IgD-negative memory B cell (primary cell): ENCODE results near the gene B4GALNT1. TPM values are rescaled to one million over a fixed set of nuclear protein-coding genes. Genes with fewer than 3 reads are reported as not detected.
"Not testable (repeated sequence)": the region's sequence is repeated elsewhere in the genome, so short reads cannot be mapped to it uniquely, and the experiment has no call there.

Experiments used
- H3K27ac Mint-ChIP-seq, 3 donors: one replicate each; pipeline ENCODE4 v1.8.0; 2020 to 2022; ENCODE audit warnings: mild to moderate bottlenecking in 3 of 3, mixed read lengths in 3 of 3, moderate library complexity in 1 of 3
- H3K27me3 Mint-ChIP-seq: one replicate; pipeline ENCODE4 v1.8.0; 2021; ENCODE audit warnings: mixed read lengths
- H3K36me3 Mint-ChIP-seq: one replicate; pipeline ENCODE4 v1.8.0; 2020; ENCODE audit warnings: mild to moderate bottlenecking, mixed read lengths
- H3K4me1 Mint-ChIP-seq, 3 donors: one replicate each; pipeline ENCODE4 v1.8.0; 2020 to 2022; ENCODE audit warnings: mixed read lengths in 3 of 3, mild to moderate bottlenecking in 1 of 3
- H3K4me3 Mint-ChIP-seq, 4 donors: one replicate each; pipeline ENCODE4 v1.8.0; 2020 to 2022; ENCODE audit warnings: mild to moderate bottlenecking in 4 of 4, mixed read lengths in 4 of 4, moderate library complexity in 3 of 4
- H3K9me3 Mint-ChIP-seq, 3 donors: one replicate each; pipeline ENCODE4 v1.8.0; 2020 to 2021; ENCODE audit warnings: mixed read lengths in 3 of 3, mild to moderate bottlenecking in 1 of 3
- polyA plus RNA-seq: library from polyadenylated mRNA; unstranded; fragments of 300-500 nt; fragmentation: Illumina TruSeq; gene quantifications from one replicate; pipeline ENCODE4 v1.2.3, GENCODE V29; 2021

Gene B4GALNT1
- not detected for polyA plus RNA-seq

- Mint-ChIP-seq H3K27ac (peak within 1 kb of the TSS in 1 of 3 donors; percentile 22), H3K36me3 (peaks cover 1% of the 10 kb centered on the region), H3K4me1 (peaks cover 4 to 11% (median 7%) of the 10 kb centered on the region in 3 donors), H3K27me3 (peaks cover 40% of the 10 kb centered on the region), H3K9me3 (no peaks in the 10 kb centered on the region), H3K4me3 (peak within 1 kb of the TSS; percentile 60 to 93 (median 77))
Measured at GRCh38 chr12:57632958-57633840, at the start of gene B4GALNT1. TSS of gene B4GALNT1 (minus strand) at chr12:57633201. CDS start at chr12:57632132, 1,069 bp downstream.

DNA sequence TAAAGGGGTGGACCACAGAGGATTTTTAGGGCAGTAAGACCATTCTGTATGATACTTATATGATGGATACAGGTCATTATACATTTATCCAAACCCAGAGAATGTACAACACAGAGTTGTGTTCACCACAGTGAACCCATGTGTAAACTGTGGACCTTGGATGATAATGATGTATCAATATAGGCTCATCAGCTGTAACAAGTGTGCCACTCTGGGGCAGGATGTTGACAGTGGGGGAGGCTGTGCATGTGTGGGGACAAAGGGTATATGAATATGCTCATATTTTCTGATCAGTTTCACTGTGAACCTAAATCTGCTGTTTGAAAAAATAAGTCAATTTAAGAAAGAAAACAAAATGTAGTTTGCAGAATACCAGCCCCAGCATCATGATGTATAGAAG lies 46.7 kb upstream of the B4GALNT1 start:
- Mint-ChIP-seq H3K4me1 (no peaks in the 10 kb centered on the region), H3K36me3 (no peaks in the 10 kb centered on the region), H3K27ac (no peak overlapping the region), H3K4me3 (no peak overlapping the region), H3K27me3 (peaks cover 13% of the 10 kb centered on the region), H3K9me3 (peaks cover 1 to 5% (median 5%) of the 10 kb centered on the region in 3 donors)

- not testable (repeated sequence) for H3K27ac Mint-ChIP-seq, H3K9me3 Mint-ChIP-seq, H3K27me3 Mint-ChIP-seq, H3K4me3 Mint-ChIP-seq, H3K36me3 Mint-ChIP-seq, H3K4me1 Mint-ChIP-seq
Measured at GRCh38 chr12:57677947-57678346, 44.9 kb upstream of the B4GALNT1 start.

DNA sequence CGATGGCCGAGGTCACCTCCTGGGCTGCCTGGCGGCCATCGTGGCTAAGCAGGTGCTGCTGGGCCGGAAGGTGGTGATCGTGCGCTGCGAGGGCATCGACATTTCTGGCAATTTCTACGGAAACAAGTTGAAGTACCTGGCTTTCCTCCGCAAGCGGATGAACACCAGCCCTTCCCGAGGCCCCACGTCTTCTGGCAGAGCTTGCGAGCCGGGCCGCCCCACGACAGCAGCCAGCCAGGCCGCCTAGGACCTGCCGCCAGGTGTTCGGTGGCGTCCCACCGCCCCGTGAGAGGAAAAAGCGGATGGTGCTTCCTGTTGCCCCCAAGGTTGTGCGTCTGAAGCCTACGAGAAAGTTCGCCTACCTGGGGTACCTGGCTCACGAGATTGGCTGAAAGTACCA lies 41.7 kb upstream of the B4GALNT1 start:
- Mint-ChIP-seq H3K27me3 (peaks cover 8% of the 10 kb centered on the region), H3K4me3 (no peak overlapping the region), H3K9me3 (no peaks in the 10 kb centered on the region), H3K27ac (no peak overlapping the region), H3K36me3 (peaks cover 4% of the 10 kb centered on the region), H3K4me1 (no peaks in the 10 kb centered on the region)

- H3K4me1 Mint-ChIP-seq = no peaks in the 10 kb centered on the region
- H3K9me3 Mint-ChIP-seq = no peaks in the 10 kb centered on the region
- H3K36me3 Mint-ChIP-seq = peaks cover 4% of the 10 kb centered on the region
- no peak overlapping the region for H3K4me3 Mint-ChIP-seq
- H3K27ac Mint-ChIP-seq = no peak overlapping the region
- H3K27me3 Mint-ChIP-seq = peaks cover 8% of the 10 kb centered on the region
Measured at GRCh38 chr12:57672801-57673200, 39.8 kb upstream of the B4GALNT1 start.

- not testable (repeated sequence) for H3K36me3 Mint-ChIP-seq, H3K27me3 Mint-ChIP-seq, H3K4me1 Mint-ChIP-seq, H3K27ac Mint-ChIP-seq, H3K9me3 Mint-ChIP-seq, H3K4me3 Mint-ChIP-seq
Measured at GRCh38 chr12:57671811-57672210, 38.8 kb upstream of the B4GALNT1 start.

DNA sequence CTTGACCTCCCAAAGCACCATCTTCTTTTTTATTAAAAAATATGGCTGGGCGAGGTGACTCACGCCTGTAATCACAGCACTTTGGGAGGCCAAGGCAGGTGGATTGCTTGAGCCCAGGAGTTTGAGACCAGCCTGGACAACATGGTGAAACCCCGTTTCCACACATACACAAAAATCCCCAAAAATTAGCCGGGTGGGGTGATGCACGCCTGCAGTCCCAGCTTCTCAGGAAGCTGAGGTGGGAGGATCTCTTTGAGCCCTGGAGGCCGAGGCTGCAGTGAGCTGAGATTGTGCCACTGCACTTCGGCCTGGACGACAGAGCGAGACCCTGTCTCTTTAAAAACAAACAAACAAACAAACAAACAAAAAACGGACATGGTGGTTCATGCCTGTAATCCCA lies 36.7 kb upstream of the B4GALNT1 start:
- not testable (repeated sequence) for H3K9me3 Mint-ChIP-seq, H3K4me1 Mint-ChIP-seq, H3K27ac Mint-ChIP-seq, H3K27me3 Mint-ChIP-seq, H3K4me3 Mint-ChIP-seq, H3K36me3 Mint-ChIP-seq

DNA sequence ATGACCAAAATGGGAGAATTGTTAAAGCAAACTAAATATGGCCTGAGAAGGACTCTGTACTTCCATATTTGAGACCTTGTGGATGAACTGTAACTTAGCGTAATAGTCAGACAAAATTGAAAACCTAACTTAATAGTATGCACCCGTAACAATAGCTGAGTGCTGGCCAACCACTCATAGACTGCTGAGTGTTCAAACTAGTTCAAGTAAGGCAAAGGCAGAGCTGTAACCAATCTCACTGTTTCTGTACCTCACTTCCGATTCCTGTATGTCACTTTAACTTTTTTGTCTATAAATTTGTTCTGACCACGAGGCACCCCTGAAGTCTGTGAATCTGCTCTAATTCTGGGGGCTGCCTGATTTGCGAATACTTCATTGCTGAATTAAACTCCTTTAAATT lies 33.9 kb upstream of the B4GALNT1 start:
- Mint-ChIP-seq H3K36me3 (peaks cover 3% of the 10 kb centered on the region), H3K27me3 (peaks cover 4% of the 10 kb centered on the region), H3K4me1 (no peaks in the 10 kb centered on the region), H3K9me3 (no peaks in the 10 kb centered on the region), H3K4me3 (no peak overlapping the region), H3K27ac (no peak overlapping the region)

GRCh38 chr12:57665066-57665820 lies 32.2 kb upstream of the B4GALNT1 start:
- not testable (repeated sequence) for H3K36me3 Mint-ChIP-seq, H3K4me3 Mint-ChIP-seq, H3K4me1 Mint-ChIP-seq, H3K27me3 Mint-ChIP-seq, H3K27ac Mint-ChIP-seq, H3K9me3 Mint-ChIP-seq

DNA sequence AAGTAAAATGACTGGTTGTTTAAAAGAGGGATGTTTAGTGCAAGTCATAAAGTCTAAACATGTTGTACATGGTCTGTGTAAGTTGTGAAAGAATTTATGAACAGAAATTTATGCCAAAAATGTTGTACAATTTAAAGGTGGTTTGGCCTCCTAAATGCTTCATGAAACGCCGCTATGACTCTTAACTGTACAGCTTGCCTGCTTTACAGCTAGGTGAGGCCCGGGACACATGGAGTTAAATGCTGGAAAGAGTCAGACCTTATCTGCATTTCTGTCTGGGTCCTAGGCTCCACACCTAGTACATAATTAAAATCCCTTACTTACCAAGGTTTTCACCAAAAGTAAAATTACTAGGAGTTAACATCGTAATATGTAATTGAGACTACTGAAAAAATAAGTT lies 28.4 kb upstream of the B4GALNT1 start:
- Mint-ChIP-seq H3K27me3 (peaks cover 7% of the 10 kb centered on the region), H3K27ac (no peak overlapping the region), H3K4me3 (no peak overlapping the region), H3K4me1 (no peaks in the 10 kb centered on the region), H3K36me3 (peaks cover 1% of the 10 kb centered on the region), H3K9me3 (peaks cover 0 to 4% (median 0%) of the 10 kb centered on the region in 3 donors)

DNA sequence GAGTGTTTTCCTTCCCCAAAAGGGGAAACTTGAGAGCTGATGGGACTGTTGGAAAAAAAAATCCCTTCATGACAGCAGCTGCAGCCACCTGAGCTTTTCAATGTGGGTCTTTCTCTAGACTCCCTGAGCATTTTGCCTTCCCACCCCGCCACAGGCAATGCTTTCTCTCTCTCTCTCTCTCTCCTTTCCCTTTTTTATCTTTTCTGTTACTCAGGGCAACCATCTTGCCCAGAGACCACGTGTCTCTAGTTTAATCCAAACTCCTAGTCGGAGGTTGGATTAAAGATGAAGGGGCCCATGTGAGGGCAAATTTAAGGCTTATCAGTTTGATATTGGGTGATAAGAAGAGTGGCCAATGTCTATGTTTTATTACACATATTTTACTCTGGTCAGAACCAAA lies 25.9 kb upstream of the B4GALNT1 start:
- Mint-ChIP-seq H3K4me1 (no peaks in the 10 kb centered on the region), H3K27ac (no peak overlapping the region), H3K36me3 (no peaks in the 10 kb centered on the region), H3K27me3 (peaks cover 7% of the 10 kb centered on the region), H3K4me3 (no peak overlapping the region), H3K9me3 (peaks cover 0 to 8% (median 7%) of the 10 kb centered on the region in 3 donors)

DNA sequence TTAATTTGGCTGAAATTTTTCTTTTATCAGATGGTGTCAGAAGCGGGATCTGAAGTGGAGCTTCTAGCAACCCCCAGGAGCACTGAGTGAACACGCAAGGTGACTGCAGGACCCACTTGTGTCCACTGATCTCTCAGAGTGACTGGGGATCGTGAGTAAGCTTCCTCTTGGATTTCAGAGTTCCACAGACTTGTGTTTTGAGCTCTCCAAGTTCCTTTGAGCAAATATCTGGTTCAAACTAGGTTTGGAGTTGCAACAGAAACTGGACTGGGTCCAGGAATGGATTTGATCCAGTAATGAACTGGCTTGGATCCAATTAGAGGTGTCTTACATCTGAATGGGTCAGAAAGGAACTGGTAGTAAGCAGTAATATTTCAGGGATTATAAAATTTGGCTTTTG lies 24.7 kb upstream of the B4GALNT1 start:
- no peaks in the 10 kb centered on the region for H3K4me1 Mint-ChIP-seq

DNA sequence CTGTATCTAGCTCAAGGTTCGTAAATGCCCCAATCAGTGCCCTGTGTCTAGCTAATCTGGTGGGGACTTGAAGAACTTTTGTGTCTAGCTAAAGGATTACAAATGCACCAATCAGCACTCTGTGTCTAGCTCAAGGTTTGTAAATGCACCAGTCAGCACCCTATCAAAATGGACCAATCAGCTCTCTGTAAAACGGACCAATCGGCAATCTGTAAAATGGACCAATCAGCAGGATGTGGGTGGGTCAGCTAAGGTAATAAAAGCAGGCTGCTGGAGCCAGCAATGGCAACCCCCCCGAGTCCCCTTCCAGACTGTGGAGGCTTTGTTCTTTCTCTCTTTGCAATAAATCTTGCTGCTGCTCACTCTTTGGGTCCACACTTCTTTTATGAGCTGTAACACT lies 23.4 kb upstream of the B4GALNT1 start:
- not testable (repeated sequence) for H3K4me1 Mint-ChIP-seq, H3K9me3 Mint-ChIP-seq, H3K4me3 Mint-ChIP-seq, H3K27me3 Mint-ChIP-seq, H3K27ac Mint-ChIP-seq, H3K36me3 Mint-ChIP-seq

More for the DNA sequence above, 24.7 kb upstream of the B4GALNT1 start:
- no peaks in the 10 kb centered on the region for H3K36me3 Mint-ChIP-seq
- no peak overlapping the region for H3K27ac Mint-ChIP-seq
- H3K4me3 Mint-ChIP-seq = no peak overlapping the region
- H3K9me3 Mint-ChIP-seq = peaks cover 2 to 10% (median 8%) of the 10 kb centered on the region in 3 donors
- peaks cover 7% of the 10 kb centered on the region for H3K27me3 Mint-ChIP-seq

DNA sequence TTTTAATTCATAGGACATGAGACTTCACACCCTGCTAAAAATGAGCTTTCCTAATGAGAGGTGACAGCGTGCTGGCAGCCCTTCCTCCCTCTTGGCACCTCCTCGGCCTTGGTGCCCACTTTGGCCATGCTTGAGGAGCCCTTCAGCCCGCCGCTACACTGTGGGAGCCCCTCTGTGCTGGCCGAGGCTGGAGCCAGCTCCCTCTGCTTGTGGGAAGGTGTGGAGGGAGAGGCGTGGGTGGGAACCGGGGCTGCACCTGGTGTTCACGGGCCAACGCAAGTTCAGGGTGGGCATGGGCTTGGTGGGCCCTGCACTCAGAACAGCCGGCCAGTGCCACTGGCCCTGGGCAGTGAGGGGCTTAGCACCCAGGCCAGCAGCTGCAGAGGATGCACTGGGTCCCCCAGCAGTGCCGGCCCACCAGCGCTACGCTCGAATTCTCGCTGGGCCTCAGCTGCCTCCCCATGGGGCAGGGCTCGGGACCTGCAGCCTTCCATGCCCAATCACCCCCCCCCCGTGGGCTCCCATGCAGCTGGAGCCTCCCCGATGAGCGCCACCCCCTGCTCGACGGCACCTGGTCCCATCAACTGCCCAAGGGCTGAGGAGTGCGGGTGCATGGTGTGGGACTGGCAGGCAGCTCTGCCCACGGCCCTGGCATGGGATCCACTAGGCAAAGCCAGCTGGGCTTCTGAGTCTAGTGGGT lies 22.7 kb upstream of the B4GALNT1 start:
- no peak overlapping the region for H3K4me3 Mint-ChIP-seq
- H3K27ac Mint-ChIP-seq = no peak overlapping the region
- H3K4me1 Mint-ChIP-seq = no peaks in the 10 kb centered on the region
- H3K27me3 Mint-ChIP-seq = peaks cover 7% of the 10 kb centered on the region
- peaks cover 2 to 10% (median 5%) of the 10 kb centered on the region in 3 donors for H3K9me3 Mint-ChIP-seq
- H3K36me3 Mint-ChIP-seq = no peaks in the 10 kb centered on the region

DNA sequence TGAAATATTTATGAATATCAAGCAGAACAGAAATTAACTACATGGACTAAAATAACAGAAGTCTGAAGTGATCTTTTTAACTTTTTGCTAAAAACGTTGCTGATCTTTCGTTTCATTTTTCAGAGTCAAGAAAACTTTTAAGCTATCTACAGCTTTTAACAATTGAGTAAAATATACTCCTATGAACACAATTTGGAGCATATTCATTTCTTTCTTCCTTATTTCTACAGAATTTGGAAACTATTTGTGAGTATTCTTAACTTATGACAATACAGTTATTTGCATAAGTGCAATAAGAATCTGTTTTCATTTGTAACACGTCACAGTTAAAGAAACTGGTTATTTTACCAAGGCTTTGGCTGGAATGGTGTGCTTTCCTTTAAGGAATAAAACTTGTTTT lies 21.0 kb upstream of the B4GALNT1 start:
- Mint-ChIP-seq H3K36me3 (no peaks in the 10 kb centered on the region), H3K4me1 (no peaks in the 10 kb centered on the region), H3K27ac (no peak overlapping the region), H3K9me3 (peaks cover 2 to 10% (median 5%) of the 10 kb centered on the region in 3 donors), H3K27me3 (peaks cover 7% of the 10 kb centered on the region), H3K4me3 (no peak overlapping the region)
